Measurements from ENCODE around the gene KIF5C.

The KIF5C gene

GRCh38 chr2:149056541-149057255 lies 181.7 kb downstream of the KIF5C start:
- no peak for DNase-seq

GRCh38 chr2:149057401-149057800 lies 182.4 kb downstream of the KIF5C start:
- no peak for DNase-seq

- no peak for DNase-seq
Observed at GRCh38 chr2:149058936-149059335, 183.9 kb downstream of the KIF5C start.

- DNase-seq = no peak
Observed at GRCh38 chr2:149059822-149060221, 184.8 kb downstream of the KIF5C start.

- no peak for DNase-seq
Observed at GRCh38 chr2:149061133-149061745, 186.2 kb downstream of the KIF5C start.

GRCh38 chr2:149062531-149062930 lies 187.5 kb downstream of the KIF5C start:
- no peak for DNase-seq

- DNase-seq = no peak
Observed at GRCh38 chr2:149063177-149063576, 188.2 kb downstream of the KIF5C start.

GRCh38 chr2:149064365-149064841 lies 189.4 kb downstream of the KIF5C start:
- DNase-seq = no peak

GRCh38 chr2:149064856-149065630 lies 190.0 kb downstream of the KIF5C start:
- DNase-seq = no peak

GRCh38 chr2:149068225-149068995 lies 193.4 kb downstream of the KIF5C start:
- no peak for DNase-seq

GRCh38 chr2:149068996-149069888 lies 194.2 kb downstream of the KIF5C start:
- no peak for DNase-seq

GRCh38 chr2:149070681-149071320 lies 195.8 kb downstream of the KIF5C start:
- no peak for DNase-seq

- DNase-seq = no peak
Observed at GRCh38 chr2:149075105-149075504, 200.1 kb downstream of the KIF5C start.

- no peak for DNase-seq
Observed at GRCh38 chr2:149075853-149076252, 200.8 kb downstream of the KIF5C start.

Measured in NCI-H446 treated with DMSO at 0.1 percent for 48 hours (cell line).